ENCODE data around the gene TECTA.

GRCh38 chr11:121123496-121124069 lies 22.5 kb downstream of the TECTA start:
- TF ChIP-seq CTCF (IDR thresholded peaks at IDR 0.05): no peak
- TF ChIP-seq POLR2A (IDR thresholded peaks at IDR 0.05): no peak
